CD4-positive, alpha-beta T cell treated with Interleukin-2 at 100 ng/mL for 4 hours (primary cell): ENCODE measurements around the gene PPP6C.
"Not testable (repeated sequence)": the region's sequence is repeated elsewhere in the genome, so short reads cannot be mapped to it uniquely, and the experiment has no call there.

Source experiments
- DNase-seq: peaks from one replicate; pipeline ENCODE4 v3.0.0-alpha.2; 2020; ENCODE audit warnings: low spot score

PPP6C gene

GRCh38 chr9:125189361-125190289 lies at the start of gene PPP6C:
TSS of gene PPP6C (minus strand) at chr9:125189803. CDS start at chr9:125189718, 85 bp downstream.
- DNase-seq, result peak; percentile 96

DNA sequence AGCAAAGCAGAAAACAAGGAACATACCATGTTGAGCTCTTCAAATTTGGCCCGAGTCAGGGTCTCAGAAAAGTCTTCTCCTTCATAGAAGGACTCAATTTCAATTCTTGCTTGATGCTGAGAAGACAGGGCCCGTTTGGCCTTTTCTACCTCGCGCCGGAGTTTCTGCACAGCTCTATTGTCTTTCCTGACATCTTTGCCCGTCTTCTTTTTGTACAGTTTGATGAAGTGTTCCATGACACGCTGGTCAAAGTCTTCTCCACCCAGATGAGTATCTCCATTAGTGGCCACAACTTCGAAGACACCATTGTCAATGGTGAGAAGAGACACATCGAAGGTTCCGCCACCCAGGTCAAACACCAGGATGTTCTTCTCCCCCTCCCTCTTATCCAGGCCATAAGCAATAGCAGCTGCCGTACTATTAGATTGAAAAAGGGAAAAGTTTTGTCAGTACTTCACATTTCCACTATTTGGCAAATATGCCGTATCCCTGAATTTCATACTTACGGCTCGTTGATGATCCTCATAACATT lies 49.4 kb upstream of the PPP6C start:
- no peak for DNase-seq

GRCh38 chr9:125238127-125238914 lies 48.7 kb upstream of the PPP6C start:
- DNase-seq, result no peak

- not testable (repeated sequence) for DNase-seq
Measured at GRCh38 chr9:125236520-125237159, 47.0 kb upstream of the PPP6C start.

GRCh38 chr9:125235804-125236519 lies 46.4 kb upstream of the PPP6C start:
- no peak for DNase-seq

- DNase-seq, result not testable (repeated sequence)
Measured at GRCh38 chr9:125234099-125234498, 44.5 kb upstream of the PPP6C start.

DNA sequence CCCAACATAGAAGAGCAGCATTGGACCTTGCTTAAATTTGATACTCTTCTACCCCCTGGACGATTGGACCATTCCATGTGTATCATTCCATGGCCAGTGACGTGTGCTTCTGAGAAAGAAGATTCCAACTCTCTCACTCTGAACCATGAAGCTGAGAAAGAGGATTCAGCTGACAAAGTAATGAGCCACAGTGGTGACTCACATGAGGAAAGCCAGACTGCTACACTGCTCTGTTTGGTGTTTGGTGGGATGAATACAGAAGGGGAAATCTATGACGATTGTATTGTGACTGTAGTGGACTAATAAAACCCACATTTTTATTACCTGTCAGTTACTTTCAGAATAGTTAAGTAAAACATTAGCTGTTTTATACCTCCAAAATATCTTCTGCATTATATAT lies 44.1 kb upstream of the PPP6C start:
- DNase-seq, result no peak

- no peak for DNase-seq
Measured at GRCh38 chr9:125227761-125228160, 38.2 kb upstream of the PPP6C start.

GRCh38 chr9:125224858-125225257 lies 35.3 kb upstream of the PPP6C start:
- not testable (repeated sequence) for DNase-seq

GRCh38 chr9:125218621-125219020 lies 29.0 kb upstream of the PPP6C start:
- no peak for DNase-seq

DNA sequence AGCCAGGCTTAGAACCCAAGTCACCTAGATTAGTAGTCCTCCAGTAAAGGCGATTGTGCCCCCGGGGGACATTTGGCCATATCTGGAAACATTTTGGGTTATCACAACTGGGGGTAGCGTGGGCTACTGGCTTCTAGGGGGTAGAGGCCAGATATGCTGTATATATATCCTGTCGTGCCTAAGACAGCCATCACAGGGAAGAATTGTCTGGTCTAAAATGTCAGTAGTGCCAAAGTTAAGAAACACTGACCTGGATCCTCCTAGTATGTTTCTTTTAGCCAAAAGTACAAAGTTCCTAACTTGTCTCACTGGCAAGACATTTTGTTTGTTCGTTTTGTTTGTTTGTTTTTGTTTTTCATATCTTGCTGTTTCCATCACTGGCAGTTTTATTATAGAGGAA lies 24.6 kb upstream of the PPP6C start:
- DNase-seq, result no peak

DNA sequence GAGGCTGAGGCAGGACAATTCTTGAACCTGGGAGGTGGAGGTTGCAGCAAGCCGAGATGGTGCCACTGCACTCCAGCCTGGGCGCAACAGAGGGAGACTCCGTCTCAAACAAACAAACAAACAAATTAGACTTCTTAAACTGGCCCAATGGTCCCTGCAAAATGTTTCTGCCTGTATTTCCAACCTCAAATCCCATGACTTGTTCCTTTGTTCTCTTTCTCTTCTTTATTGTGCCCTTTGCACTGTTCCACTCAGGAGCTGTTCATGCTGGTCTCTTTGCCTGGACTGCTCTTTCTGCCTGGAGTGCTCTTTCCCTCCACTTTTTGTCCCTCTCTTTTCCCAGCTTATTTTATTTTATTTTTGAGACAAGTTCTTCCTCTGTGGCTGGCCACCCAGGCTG lies 14.9 kb upstream of the PPP6C start:
- no peak for DNase-seq

- no peak for DNase-seq
Measured at GRCh38 chr9:125202846-125203618, 13.4 kb upstream of the PPP6C start.

GRCh38 chr9:125200216-125201047 lies 10.8 kb upstream of the PPP6C start, which contains the start of gene RABEPK:
TSS of gene RABEPK (plus strand) at chr9:125200542. CDS start at chr9:125203014, 2,472 bp downstream.
- DNase-seq, result peak; percentile 87

DNA sequence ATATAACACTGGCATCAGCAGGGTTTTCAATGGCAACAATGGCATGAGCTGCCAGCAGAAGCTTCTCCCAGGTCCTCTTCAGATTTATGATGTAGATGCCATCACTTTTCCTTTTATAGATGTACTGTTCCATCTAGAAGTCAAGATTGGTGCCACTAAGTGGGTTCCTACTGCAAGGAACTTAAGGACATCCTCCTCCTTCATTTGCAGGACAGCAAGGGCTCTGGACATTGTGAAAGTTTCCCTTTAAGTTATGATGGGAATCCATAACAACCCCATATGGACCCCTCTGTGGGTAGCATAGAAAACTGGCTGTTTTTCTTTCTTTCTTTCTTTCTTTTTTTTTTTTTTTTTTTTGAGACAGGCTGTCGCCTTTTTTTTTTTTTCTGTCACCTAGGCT lies 6.0 kb upstream of the PPP6C start:
- not testable (repeated sequence) for DNase-seq

DNA sequence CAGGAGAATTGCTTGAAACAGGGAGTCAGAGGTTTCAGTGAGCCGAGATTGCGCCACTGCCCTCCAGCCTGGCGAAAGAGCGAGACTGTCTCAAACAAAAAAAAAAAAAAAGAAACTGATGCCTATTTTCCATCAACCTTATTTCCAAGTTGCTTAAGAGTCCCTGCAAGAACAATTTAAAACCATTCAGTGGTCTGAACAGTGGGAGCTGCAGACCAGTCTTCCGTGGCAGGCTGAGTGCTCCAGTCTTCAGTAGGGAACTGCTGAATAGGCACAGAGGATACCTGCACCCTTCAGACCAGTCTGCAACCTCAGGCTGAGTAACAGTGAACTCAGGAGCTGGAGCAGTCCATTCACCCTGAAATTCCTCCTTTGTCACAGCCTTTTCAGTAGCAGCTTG lies 4.9 kb upstream of the PPP6C start:
- not testable (repeated sequence) for DNase-seq

DNA sequence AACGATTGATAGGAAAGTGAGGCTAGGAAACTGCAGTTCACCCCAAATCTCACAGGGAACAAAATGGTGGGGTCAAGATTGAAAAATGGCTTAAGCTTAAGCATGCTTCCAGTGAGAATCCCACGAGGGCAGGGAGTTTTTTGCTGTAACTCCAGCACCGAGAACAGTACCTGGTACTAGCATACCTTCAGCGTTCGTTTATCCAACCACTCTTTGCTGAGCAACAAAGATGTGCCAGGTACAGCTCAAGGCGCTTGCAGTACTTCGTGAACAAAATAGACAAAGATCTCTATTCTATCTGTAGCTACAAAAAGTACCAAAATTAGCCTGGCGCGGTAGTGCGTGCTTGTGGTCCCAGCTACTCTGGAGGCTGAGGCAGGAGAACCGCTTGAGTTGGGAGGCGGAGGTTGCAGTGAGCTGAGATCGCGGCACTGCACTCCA lies 778 bp upstream of the PPP6C start:
- peak; percentile 6 for DNase-seq

GRCh38 chr9:125189011-125189360 lies 617 bp downstream of the PPP6C start:
- peak; percentile 12 for DNase-seq

DNA sequence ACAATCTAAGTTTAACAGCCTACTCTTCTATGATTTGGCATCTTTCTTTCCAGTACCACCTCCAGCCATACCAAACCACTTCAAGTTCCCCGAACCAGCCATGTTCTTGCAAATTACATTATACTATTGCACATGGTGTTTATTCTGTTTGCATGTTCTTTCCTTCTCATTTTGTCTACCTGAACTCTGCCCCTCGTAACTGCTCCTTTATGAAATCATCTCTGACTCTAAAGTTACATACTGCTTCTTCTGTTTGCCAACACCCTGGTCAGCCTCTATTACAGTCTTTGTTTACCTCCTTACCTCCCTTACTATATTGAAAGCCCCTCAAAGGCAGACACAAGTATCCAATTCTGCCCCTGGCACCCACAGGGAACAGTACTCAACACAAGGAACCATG lies 6.0 kb downstream of the PPP6C start:
- DNase-seq, result no peak

GRCh38 chr9:125183054-125183453 lies 6.5 kb downstream of the PPP6C start:
- no peak for DNase-seq
